ENCODE data around the gene HS3ST5.
A peak's percentile ranks its signal among the peaks of the same experiment; 100 is the strongest.

Gene HS3ST5

GRCh38 chr6:114144887-114145851, 197.7 kb downstream of the HS3ST5 start:
- no peak for DNase-seq

GRCh38 chr6:114142258-114142657, 200.6 kb downstream of the HS3ST5 start:
- no peak for DNase-seq

DNA sequence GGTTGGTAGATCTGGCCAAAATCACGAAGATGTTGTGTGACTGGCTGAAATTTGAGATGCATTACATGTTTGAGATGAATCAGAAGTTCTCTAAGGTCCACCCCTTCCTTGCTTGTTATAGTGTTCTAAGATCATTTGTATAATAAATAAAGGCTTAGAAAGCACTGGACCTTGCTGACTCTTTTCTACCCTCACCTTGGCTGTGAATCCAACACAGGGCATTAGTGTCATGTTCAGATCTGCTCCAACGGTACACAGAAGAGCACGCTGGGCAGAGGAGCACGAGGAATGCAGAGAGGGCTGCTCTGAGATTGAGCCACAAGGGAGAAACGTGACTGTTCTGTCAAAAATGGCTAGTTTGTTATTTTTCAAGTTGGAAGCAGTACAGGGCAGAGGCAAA, 202.4 kb downstream of the HS3ST5 start:
- no peak for DNase-seq

DNA sequence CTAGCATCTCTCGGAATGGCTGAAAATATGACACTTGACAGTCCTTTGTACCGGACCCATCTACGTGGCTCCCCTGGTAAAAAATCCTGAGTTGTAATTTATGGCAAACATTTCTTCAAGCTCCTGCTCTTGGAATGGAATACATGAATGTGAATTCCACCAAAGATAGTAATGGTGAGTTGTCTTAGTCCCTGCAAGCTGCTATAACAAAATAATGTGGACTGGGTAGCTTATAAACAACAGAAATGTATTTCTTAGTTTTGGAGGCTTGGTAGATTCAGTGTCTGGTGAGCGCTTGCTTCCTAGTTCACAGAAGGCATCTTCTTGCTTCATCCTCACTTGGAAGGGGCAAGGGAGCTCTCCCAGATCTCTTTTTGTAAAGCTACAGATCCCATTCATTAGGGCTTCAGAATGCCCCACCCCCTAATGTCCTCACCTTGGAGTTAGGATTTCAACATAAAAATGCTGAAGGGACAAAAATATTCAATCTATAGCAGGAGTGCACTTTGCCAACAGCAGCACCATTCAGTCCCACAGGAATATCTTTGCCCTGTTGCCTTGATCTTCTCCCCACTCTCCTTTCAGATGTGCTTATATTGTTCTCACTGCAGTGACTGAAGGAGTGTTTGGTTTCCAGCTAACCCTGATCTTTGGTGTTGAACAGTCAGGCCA, 204.1 kb downstream of the HS3ST5 start:
- DNase-seq, result no peak

DNA sequence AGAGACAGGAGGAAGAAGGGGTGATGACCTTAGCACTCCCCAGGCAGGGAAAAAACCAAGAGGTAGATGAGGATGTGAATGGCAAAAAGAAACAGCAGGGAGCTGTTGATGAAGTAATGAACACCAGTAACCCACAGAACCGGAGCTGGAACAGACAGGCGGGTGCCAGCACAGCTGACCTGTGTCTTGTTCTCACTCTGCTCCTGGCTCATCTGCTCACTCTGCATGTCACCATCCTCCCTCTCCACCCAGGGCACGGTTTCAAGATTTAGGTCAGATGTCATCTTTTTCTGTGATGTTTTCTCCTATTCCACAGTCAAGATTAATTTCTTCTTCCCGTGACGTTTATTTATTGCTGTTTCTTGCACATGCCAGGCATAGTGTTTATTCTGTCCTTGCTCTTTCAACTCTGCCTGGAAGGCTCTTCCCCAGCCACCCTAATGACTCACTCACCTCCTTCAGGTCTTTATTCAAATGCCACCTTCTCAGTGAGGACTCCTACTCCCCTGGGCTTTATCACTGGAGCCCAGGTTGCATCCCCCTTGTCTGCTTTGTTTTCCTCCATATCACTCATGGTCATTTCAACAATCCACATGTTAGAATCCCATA, 207.4 kb downstream of the HS3ST5 start:
- DNase-seq, result no peak

DNA sequence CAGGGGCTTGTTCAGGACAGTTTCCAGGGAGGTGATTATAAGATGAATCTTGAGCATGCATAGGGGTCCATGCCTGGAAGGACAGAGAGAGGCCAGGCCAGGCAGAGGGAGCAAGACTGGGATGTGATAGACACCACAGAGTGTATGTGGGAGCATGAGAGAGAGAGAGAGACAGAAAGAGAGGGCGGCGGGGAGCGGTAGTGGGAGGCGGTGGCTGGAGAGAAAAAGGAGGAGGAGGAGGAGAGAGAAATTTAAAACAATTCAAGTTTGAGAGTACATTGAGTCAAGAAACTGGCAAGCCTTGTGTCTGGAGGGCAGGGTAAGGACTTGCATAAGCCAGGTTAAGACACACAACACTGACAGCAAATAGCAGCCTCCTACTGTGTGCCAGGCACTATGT, 209.0 kb downstream of the HS3ST5 start:
- no peak for DNase-seq

- no peak for DNase-seq
These were observed 210.9 kb downstream of the HS3ST5 start for GRCh38 chr6:114131945-114132344.

GRCh38 chr6:114125576-114125975, 217.2 kb downstream of the HS3ST5 start:
- no peak for DNase-seq

DNA sequence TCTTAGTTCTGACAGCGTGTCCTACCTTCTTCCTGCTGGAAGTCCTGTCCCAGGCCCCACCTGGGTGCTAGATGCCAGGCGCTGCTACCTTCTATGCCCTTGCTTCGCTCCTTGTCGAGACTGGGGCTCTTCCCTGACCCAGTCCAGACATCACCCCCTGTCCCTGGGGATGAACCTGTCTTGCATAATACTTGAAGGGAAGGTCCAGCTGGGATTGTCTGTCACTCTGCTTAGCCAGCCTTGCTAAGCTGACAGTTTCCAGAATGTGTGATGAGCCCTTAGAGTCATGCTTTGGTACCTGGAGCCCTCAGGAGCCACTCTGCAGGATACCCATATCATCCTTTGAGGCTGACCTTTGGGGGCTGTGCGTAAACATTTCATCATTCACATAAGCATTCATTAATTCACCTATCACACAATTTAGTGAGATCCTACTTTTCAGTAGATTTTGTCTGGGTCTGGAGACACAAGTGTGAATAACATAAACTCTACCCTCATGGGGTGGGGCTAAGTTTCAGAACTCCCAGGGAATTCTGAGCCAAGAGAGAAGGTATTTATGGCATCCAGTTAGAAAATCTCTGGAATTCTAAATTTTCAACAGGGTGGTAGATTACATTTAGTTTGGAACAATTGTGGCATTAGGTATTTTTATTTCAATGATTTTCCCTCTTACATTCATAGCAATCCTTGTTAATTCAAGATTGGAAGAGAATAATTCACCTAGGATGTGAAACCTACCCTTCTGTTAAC, 220.7 kb downstream of the HS3ST5 start:
- DNase-seq, result no peak

DNA sequence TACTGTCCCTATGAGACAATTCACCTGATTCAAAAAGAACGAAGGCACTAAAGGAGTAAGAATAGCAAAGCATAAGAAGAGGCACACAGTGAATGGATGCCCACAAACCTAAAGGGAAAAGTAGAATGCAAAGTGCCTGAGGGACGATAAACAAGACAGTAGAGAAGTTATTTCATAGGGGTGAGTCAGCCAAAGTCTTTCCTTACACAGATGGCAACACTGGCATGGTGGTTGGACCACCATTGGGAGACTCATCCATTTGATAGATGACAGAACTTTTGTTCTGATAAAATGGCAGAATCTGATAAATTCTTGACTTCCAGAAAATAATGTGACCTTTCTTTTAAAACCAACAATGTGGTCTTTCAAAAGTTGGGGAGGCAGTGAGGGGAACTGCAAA, 223.8 kb downstream of the HS3ST5 start:
- DNase-seq, result no peak

GRCh38 chr6:114115652-114116051, 227.2 kb downstream of the HS3ST5 start:
- DNase-seq, result no peak

DNA sequence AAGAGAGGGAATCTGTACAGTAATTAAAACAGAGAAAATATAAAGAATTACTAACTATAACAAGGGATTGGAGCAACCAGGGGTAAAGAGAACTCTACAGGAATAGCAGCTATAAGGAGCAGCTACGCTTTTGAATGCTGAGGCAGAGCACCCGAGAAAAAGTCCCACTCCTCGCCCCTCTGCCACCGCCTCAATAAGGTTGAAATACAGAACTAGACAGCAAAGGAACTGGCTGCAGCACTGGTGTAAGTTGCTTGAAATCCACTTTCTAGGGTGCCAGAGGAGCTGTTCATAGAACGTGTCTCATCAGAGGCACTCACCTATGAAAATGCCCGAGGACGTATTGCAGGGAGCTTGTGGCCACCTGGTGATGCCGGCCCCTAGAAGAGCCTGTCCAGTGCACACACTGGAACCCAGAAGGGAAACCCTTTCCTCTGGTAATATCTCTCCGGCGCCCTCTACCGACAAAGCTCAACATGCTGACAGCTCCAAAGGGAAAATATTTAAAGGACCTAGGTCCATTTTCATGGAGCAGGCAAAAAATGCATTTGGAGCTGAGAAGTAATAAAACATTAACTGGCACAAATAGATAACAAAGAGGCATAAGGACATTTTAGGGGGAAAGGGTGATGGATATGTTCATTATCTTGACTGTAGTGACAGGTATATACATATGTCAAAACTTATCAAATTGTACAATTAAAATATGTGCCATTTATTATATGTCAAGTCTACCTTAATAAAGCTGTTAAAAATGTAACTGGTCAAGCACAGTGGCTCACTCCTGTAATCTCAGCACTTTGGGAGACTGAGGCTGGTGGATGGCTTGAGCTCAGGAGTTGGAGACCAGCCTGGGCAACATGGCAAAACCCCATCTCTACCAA, 234.5 kb downstream of the HS3ST5 start:
- peak in 2 of 5 donors; percentile 0 to 11 for DNase-seq

DNA sequence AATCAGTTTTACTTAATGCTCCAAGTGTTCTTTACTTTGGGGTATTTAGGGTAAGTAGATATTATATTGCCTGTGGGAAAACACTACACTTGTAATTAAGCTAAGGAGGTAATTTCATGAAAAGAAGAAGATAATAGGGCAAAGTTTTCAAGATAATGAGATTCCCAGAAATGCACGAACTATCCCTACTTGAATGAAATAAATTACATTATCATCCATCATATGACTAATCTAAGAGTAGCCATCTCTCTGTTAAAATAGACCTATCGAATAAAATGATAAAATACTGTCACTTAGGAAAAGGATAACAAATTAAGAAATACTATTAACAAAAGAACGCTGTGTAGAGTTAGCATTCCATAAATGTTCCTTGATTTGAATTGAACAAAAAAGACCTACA, 236.8 kb downstream of the HS3ST5 start:
- DNase-seq, result no peak

- DNase-seq, result no peak
These were observed 241.6 kb downstream of the HS3ST5 start for GRCh38 chr6:114101255-114101654.

DNA sequence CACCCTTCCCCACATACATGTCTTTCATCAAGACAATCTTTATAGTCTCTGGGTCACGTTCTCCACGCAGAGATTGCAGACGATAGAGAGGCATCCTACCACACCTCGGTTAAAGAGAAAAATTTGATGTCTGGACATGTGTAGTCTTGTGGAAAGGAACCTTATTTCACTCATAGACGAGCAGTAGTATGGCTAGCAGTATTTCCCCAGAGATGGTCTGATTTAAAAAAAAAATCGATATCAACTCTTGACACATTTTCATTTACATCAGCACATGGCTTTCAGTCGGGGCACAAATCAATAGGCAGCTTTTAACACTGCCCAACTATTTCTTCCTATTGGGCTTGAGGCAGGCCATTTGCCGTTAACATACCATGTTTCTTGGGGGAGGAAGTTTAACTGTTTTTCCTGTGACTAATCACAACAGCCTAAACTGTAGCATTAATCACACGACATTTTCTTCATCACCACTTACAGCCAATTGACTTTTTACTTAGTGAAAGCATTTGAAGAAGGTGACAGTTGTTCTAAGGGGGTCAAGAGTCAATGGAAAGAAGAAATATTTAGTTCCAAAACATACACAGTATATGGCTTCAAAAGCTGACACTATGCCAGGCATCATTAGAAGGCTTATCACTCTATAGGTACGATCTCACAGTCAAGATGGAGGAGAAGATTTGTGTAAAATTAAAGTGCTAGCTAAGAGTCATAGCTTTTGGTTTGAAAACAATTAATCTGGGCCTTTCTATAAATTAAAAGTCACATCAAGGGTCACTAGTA, 242.4 kb downstream of the HS3ST5 start:
- no peak for DNase-seq

GRCh38 chr6:114096561-114097172, 246.2 kb downstream of the HS3ST5 start:
- peak in 2 of 5 donors; percentile 2 to 3 for DNase-seq

GRCh38 chr6:114092943-114093342, 249.9 kb downstream of the HS3ST5 start:
- no peak for DNase-seq

DNA sequence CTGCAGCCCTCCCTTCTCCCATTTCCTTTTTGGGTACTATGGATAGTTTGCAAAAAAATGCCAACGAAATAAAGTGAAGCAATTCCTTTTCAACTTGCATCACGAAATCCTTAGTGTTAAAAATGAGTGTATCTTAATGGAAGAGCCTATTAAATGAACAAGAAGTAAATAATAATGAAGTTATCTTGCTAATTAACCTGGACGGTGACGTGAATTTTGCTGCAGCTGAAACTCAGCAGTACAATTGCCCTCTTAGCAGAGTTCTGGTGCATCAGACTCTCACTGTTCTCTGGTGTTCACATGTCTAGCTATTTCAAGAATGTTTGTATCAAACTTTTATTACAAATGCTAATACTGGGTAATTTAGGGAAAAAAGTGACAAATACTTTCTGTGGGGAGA, 252.2 kb downstream of the HS3ST5 start:
- no peak for DNase-seq

DNA sequence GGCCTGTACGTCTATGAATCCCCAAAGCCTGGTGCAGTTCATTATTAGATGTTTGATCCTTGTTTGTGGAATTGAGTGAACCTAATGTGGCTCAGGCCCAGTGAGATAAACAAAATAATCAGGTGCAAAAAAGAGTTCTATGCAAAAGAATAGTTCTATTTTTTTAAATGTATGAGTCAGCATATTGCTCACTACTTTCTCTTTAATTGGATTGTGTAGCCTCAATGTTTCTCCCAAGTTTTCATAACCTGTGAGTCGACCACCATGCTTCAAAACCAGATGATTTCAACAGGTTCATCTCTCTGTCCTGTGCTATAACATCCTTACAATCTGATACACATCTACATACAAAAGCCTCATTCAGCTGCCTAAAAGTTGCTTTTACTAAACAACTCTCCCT, 255.3 kb downstream of the HS3ST5 start:
- no peak for DNase-seq

- DNase-seq, result no peak
These were observed 257.6 kb downstream of the HS3ST5 start for GRCh38 chr6:114085211-114085610.
